TTC549 (cell line): ENCODE data around the gene PDGFA.

ENCODE experiments used
- FAIRE-seq: peaks from 2 replicates; lab custom pipeline; 2012; peaks lifted over from hg19 to GRCh38; lab: Jason Lieb, UNC

Gene PDGFA

GRCh38 chr7:503575-504111, 16.0 kb downstream of the PDGFA start:
- no peak for FAIRE-seq

GRCh38 chr7:502296-502695, 17.4 kb downstream of the PDGFA start:
- no peak for FAIRE-seq

- no peak for FAIRE-seq
Observed at GRCh38 chr7:501526-501925, 18.1 kb downstream of the PDGFA start.

- no peak for FAIRE-seq
Observed at GRCh38 chr7:500521-501420, 18.9 kb downstream of the PDGFA start.

GRCh38 chr7:499853-500485, 19.7 kb downstream of the PDGFA start:
- no peak for FAIRE-seq

GRCh38 chr7:498678-499641, 20.7 kb downstream of the PDGFA start:
- no peak for FAIRE-seq

GRCh38 chr7:497946-498655, 21.5 kb downstream of the PDGFA start:
- no peak for FAIRE-seq

- no peak for FAIRE-seq
Observed at GRCh38 chr7:497346-497745, 22.3 kb downstream of the PDGFA start.

GRCh38 chr7:496528-497295, 22.9 kb downstream of the PDGFA start:
- FAIRE-seq, result no peak

- no peak for FAIRE-seq
Observed at GRCh38 chr7:495761-496321, 23.8 kb downstream of the PDGFA start.

GRCh38 chr7:495326-495725, 24.3 kb downstream of the PDGFA start:
- FAIRE-seq, result no peak

- FAIRE-seq, result no peak
Observed at GRCh38 chr7:494906-495305, 24.7 kb downstream of the PDGFA start.

- FAIRE-seq, result no peak
Observed at GRCh38 chr7:494259-494687, 25.4 kb downstream of the PDGFA start.

GRCh38 chr7:493661-494251, 25.9 kb downstream of the PDGFA start:
- FAIRE-seq, result no peak

GRCh38 chr7:492714-493065, 27.0 kb downstream of the PDGFA start:
- FAIRE-seq, result no peak

GRCh38 chr7:491958-492713, 27.5 kb downstream of the PDGFA start:
- FAIRE-seq, result no peak

GRCh38 chr7:491292-491957, 28.2 kb downstream of the PDGFA start:
- no peak for FAIRE-seq

GRCh38 chr7:490461-491291, 29.0 kb downstream of the PDGFA start:
- FAIRE-seq, result no peak
